ENCODE measurements around the gene ELAC2. TPM values are rescaled to one million over a fixed set of nuclear protein-coding genes. Genes with fewer than 3 reads are reported as not detected.

Gene ELAC2
- polyA plus RNA-seq, 3 donors = 24.2 to 39.6 (median 26.0) TPM

GRCh38 chr17:13024526-13025257, 6.9 kb upstream of the ELAC2 start:
- no peak overlapping the region for H3K4me2 ChIP-seq (replicated peaks; ENCODE audit: extremely low read depth, low read length, poor library complexity, severe bottlenecking)
- Mint-ChIP-seq H3K36me3 (no peaks in the 10 kb centered on the region), H3K9me3 (peaks cover 0 to 4% (median 0%) of the 10 kb centered on the region in 7 donors), H3K27me3 (ENCODE audit: low read depth in 3 of 3) (peaks cover 0 to 8% (median 3%) of the 10 kb centered on the region in 3 donors), H3K4me3 (peak overlapping the region in 1 of 2 donors; percentile 1), H3K27ac (peak overlapping the region in 2 of 7 donors; percentile 14 to 36), H3K4me1 (peaks cover 16% of the 10 kb centered on the region)
- TF ChIP-seq CTCF (IDR thresholded peaks at IDR 0.05) = peak; percentile 94
- H3K9ac ChIP-seq (ENCODE audit: insufficient read depth, low read length, poor library complexity, severe bottlenecking) = no peak overlapping the region
- no peaks in the 10 kb centered on the region for H3K36me3 ChIP-seq (replicated peaks in 1 of 2; ENCODE audit: control insufficient read depth in 1 of 2, insufficient read depth in 2 of 2, low read length in 2 of 2)
- H3K79me2 ChIP-seq (ENCODE audit: insufficient read depth, low read length) = no peaks in the 10 kb centered on the region
- DNase-seq = peak; percentile 44 to 51 (median 48)
- 44% methylated on average over 13 of the region's 19 CpGs for WGBS (ENCODE audit: insufficient coverage)
- H3K4me3 ChIP-seq (replicated peaks in 1 of 3; ENCODE audit: low read depth in 2 of 3, low read length in 3 of 3) = no peak overlapping the region
- H3K4me1 ChIP-seq (ENCODE audit: control insufficient read depth in 1 of 2, insufficient read depth in 2 of 2, low read length in 2 of 2) = peaks cover 0 to 4% of the 10 kb centered on the region in 2 donors
- no peaks in the 10 kb centered on the region for H4K20me1 ChIP-seq (ENCODE audit: insufficient read depth, low read length)
- no peaks in the 10 kb centered on the region for H3K27me3 ChIP-seq (ENCODE audit: control insufficient read depth in 2 of 2, insufficient read depth in 2 of 2, low read length in 2 of 2)
- no peak overlapping the region for H3K27ac ChIP-seq (ENCODE audit: low read depth in 1 of 2, low read length in 2 of 2)
- intact Hi-C loops (cut with micrococcal nuclease) = no loop called here
- H3K9me3 ChIP-seq (replicated peaks in 1 of 2; ENCODE audit: control insufficient read depth in 1 of 2, insufficient read depth in 1 of 2, low read length in 2 of 2) = no peaks in the 10 kb centered on the region
- H2AFZ ChIP-seq (ENCODE audit: insufficient read depth, low read depth, low read length, poor library complexity, severe bottlenecking) = no peak overlapping the region

GRCh38 chr17:13024016-13024415, 6.2 kb upstream of the ELAC2 start:
- no peak overlapping the region for H3K4me2 ChIP-seq (replicated peaks; ENCODE audit: extremely low read depth, low read length, poor library complexity, severe bottlenecking)
- H3K27me3 ChIP-seq (ENCODE audit: control insufficient read depth in 2 of 2, insufficient read depth in 2 of 2, low read length in 2 of 2) = no peaks in the 10 kb centered on the region
- H3K4me1 ChIP-seq (ENCODE audit: control insufficient read depth in 1 of 2, insufficient read depth in 2 of 2, low read length in 2 of 2) = peaks cover under 1 to 4% of the 10 kb centered on the region in 2 donors
- no peaks in the 10 kb centered on the region for H4K20me1 ChIP-seq (ENCODE audit: insufficient read depth, low read length)
- H3K9me3 ChIP-seq (replicated peaks in 1 of 2; ENCODE audit: control insufficient read depth in 1 of 2, insufficient read depth in 1 of 2, low read length in 2 of 2) = no peaks in the 10 kb centered on the region
- Mint-ChIP-seq H3K4me3 (no peak overlapping the region), H3K9me3 (peaks cover 0 to 4% (median 0%) of the 10 kb centered on the region in 7 donors), H3K4me1 (peaks cover 16% of the 10 kb centered on the region), H3K36me3 (no peaks in the 10 kb centered on the region), H3K27ac (peak overlapping the region in 1 of 7 donors; percentile 37), H3K27me3 (ENCODE audit: low read depth in 3 of 3) (peaks cover 0 to 7% (median 3%) of the 10 kb centered on the region in 3 donors)
- intact Hi-C loops (cut with micrococcal nuclease) = no loop called here
- TF ChIP-seq CTCF (IDR thresholded peaks at IDR 0.05) = no peak
- H3K27ac ChIP-seq (ENCODE audit: low read depth in 1 of 2, low read length in 2 of 2) = no peak overlapping the region
- H3K4me3 ChIP-seq (replicated peaks in 1 of 3; ENCODE audit: low read depth in 2 of 3, low read length in 3 of 3) = no peak overlapping the region
- no peak overlapping the region for H3K9ac ChIP-seq (ENCODE audit: insufficient read depth, low read length, poor library complexity, severe bottlenecking)
- no peaks in the 10 kb centered on the region for H3K36me3 ChIP-seq (replicated peaks in 1 of 2; ENCODE audit: control insufficient read depth in 1 of 2, insufficient read depth in 2 of 2, low read length in 2 of 2)
- no peak overlapping the region for H2AFZ ChIP-seq (ENCODE audit: insufficient read depth, low read depth, low read length, poor library complexity, severe bottlenecking)
- no peak for DNase-seq
- no CpG with 5 or more reads among the region's 6 CpGs for WGBS (ENCODE audit: insufficient coverage)
- no peaks in the 10 kb centered on the region for H3K79me2 ChIP-seq (ENCODE audit: insufficient read depth, low read length)

All from CD14-positive monocyte (primary cell).